Glomerular endothelial cell (primary cell): Measurements from ENCODE around the gene RHOT1. TPM values are rescaled to one million over a fixed set of nuclear protein-coding genes. Genes with fewer than 3 reads are reported as not detected.
"Not testable (repeated sequence)": the region's sequence is repeated elsewhere in the genome, so short reads cannot be mapped to it uniquely, and the experiment has no call there.

ENCODE experiments used
- DNase-seq: peaks from one replicate; pipeline ENCODE4 v3.0.0-alpha.2; 2011; ENCODE audit warnings: low read depth, low spot score; ENCODE audit errors: extremely low read depth
- total RNA-seq: library from RNA; depleted of rRNA; stranded (reverse); fragments of >200 nt; gene quantifications from 2 replicates; pipeline ENCODE4 v1.2.3, GENCODE V29; 2015

The RHOT1 gene
- total RNA-seq, 1 donor from 2014 or later: 27.0 TPM

- no peak for DNase-seq
These were observed 80.3 kb downstream of the RHOT1 start for GRCh38 chr17:32222621-32223020.

- DNase-seq: no peak
These were observed 81.4 kb downstream of the RHOT1 start for GRCh38 chr17:32223703-32224102.

DNA sequence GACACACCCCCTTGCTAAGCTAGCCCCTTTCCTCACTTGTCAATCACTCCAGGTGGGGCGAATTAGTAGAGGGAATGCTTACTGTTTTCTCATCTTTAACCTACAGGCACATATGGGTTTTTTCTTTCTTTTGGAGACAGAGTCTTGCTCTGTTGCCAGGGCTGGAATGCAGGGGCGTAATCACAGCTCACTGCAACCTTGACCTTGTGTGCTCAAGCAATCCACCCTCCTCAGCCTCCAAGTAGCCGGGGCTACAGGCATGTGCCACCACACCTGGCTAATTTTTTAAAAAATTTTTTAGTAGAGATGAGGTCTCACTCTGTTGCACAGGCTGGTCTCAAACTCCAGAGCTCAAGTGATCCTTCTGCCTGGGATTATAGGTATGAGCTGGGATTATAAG, 84.6 kb downstream of the RHOT1 start:
- no peak for DNase-seq

- no peak for DNase-seq
These were observed 85.6 kb downstream of the RHOT1 start for GRCh38 chr17:32227910-32228309.

GRCh38 chr17:32235588-32235987, 93.3 kb downstream of the RHOT1 start:
- DNase-seq: no peak

GRCh38 chr17:32239456-32239855, 97.2 kb downstream of the RHOT1 start:
- no peak for DNase-seq

DNA sequence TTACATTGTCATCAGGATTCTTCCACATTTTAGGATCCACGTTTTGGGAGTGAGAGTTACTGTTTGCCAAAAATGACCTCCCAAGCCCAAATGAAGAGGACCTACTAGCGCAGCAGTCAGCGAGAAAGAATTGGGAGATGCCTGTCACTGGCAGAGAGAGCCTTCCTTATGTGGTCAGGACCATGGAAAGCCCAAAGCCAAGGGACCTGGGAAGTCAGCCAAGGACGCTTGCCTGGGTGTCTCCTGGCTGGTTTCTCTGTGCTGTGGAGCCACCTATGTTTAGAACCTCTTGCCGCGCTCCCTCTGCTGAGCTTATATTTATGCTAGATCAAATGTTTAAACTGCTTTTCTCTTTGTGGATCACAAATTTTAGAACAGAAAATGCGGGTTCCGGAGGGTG, 98.4 kb downstream of the RHOT1 start:
- no peak for DNase-seq

GRCh38 chr17:32241640-32242039, 99.3 kb downstream of the RHOT1 start:
- DNase-seq: no peak

- DNase-seq: no peak
These were observed 107.2 kb downstream of the RHOT1 start for GRCh38 chr17:32249475-32249874.

DNA sequence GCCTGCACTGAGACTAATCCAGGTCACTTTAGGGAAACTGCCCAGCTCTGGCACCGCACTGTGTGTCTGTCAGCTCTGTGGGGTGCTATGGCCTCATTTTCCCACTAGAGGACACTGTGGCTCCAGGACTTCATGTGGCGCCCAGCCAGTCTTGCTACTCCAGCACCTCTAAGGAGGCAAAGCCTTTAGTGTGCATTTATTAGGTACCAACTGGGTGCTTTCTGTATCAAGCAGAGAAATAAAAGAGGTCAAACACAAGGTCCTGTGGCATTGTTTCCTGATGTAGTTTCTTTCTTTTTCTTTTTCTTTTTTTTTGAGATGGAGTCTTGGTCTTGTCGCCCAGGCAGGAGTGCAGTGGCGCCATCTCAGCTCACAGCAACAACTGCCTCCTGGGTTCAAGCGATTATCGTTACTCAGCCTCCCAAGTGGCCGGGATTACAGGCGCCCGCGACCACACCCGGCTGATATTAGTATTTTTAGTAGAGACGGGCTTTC, 110.9 kb downstream of the RHOT1 start:
- peak; percentile 31 for DNase-seq

GRCh38 chr17:32256012-32256700, 113.9 kb downstream of the RHOT1 start:
- DNase-seq: no peak

GRCh38 chr17:32256701-32257019, 114.4 kb downstream of the RHOT1 start:
- no peak for DNase-seq

DNA sequence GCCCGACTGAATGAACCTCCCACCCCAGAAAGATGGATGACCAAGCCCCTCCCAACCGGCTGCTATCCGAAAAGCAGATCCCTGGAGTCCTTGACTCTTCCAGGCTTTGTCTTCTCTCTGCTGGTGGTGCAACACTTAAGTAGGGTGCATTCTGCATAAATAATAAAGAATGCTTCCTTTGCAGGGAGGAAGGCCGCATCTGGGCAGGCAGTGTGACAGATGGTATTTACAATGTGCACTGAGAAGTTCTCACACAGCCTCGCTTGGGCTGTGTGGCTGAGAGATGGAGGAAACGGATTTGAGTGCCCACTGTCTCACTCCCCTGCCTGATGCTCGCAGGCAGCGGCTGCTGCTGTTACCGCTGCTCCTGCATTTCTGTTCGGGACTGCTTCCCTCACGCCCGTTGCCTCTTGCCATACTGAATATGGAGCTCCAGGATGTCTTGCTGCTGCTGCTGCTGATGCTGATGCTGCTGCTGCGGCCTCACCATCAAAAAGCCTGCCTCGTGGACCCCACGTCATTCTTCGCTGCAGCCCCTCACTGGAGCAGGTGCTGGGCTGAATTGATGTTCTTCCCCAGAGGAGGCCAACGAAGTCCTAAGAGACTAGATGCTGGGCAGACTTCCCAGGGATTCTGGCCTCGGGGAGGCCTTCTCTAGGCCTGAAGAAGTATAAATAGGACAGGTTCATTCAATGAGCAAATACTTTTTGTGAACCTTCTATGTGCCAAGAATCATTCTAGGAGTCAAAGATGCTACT, 116.3 kb downstream of the RHOT1 start:
- no peak for DNase-seq

- DNase-seq: no peak
These were observed 117.3 kb downstream of the RHOT1 start for GRCh38 chr17:32259586-32259985.

DNA sequence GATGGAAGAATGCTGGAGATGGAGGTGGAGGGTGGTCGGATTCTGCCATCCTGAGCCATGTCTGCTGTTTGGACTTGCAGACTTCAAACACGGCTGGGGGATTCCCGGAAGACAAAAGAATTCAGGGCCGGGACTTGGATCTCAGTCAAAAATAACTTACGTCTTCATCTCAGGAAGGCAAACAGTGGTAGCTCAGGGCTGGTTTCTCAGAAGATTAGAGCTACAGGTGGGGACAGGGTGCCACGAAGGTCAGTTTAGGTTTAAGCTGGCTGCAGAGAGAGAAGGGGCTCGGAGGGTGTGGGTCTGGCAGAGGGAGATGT, 119.1 kb downstream of the RHOT1 start:
- no peak for DNase-seq

DNA sequence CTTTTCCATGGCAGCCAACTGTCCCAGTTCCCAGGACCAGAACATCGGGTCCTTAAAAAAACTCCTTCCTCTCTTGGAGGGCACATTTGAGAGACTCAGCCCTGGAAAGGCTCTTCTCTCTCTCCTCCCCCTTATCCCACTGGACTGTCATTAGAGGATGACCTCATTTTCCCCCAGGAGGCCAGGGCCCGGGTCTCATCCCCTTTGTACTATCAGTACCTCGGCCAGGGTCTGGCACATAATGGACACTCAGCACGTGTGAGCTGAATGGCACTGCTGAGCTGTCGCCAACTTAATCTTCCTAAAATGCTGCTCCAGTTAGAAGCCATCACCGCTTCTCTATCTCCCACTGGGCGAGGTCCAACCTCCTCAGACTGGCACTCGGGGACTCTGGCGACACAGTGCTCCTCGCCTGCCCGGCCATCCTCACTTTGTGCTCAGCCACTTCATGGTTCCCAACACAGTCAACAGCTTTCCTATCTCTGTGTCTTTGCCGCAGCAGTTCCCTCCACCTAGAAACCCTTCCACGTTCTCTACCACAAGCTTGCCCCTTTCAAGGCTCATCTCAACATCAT, 119.7 kb downstream of the RHOT1 start:
- no peak for DNase-seq

- not testable (repeated sequence) for DNase-seq
These were observed 121.2 kb downstream of the RHOT1 start for GRCh38 chr17:32263515-32263914.

DNA sequence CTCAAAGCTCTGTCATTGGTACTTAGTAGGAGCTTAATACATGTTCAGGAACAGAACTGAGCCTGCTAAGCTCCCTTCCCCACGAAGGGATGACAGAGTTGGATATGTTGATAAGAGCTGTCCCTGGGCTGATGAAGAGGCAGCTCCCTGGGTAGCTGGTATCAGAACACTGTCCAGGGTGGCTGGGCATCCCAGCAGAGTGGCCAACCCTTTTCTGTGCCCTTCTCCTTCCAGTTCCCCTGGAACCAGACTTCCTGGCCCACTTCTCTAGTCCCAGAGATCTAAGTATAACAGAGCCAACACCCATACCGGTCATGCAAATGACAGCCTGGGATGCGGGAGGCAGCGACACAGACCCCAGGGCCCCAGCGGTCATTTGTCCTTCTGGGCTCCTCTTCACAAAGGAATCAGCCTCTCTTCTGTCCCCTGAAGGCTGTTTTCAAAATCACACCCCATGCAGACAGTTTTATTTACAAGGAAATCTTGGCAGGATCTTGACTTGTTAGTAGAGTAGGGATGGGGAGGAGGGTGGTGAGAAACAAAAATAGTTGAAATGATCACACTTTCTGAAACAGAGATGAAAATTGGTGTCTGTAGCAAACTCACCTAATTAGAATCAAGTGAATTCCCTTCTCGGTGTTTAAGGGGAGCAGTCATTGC, 122.0 kb downstream of the RHOT1 start:
- DNase-seq: no peak

DNA sequence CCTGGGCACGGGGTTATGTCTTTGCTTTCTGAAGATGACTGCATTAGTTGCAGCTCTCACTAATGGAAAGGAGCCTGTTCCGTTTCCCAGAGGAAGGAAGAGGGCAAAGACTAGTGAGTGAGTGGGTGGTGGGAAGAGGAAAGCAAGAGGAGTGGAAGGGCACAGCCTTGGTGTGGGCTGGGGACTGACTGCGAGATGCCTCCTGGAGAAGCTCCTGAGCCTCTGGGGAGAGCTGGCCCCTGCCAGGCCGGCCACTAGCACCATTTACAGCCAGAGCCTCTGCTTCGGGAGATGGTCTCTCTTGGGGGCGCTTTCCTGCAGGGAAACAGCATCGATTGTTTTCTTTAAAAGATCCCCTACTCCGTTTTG, 122.5 kb downstream of the RHOT1 start:
- DNase-seq: no peak

DNA sequence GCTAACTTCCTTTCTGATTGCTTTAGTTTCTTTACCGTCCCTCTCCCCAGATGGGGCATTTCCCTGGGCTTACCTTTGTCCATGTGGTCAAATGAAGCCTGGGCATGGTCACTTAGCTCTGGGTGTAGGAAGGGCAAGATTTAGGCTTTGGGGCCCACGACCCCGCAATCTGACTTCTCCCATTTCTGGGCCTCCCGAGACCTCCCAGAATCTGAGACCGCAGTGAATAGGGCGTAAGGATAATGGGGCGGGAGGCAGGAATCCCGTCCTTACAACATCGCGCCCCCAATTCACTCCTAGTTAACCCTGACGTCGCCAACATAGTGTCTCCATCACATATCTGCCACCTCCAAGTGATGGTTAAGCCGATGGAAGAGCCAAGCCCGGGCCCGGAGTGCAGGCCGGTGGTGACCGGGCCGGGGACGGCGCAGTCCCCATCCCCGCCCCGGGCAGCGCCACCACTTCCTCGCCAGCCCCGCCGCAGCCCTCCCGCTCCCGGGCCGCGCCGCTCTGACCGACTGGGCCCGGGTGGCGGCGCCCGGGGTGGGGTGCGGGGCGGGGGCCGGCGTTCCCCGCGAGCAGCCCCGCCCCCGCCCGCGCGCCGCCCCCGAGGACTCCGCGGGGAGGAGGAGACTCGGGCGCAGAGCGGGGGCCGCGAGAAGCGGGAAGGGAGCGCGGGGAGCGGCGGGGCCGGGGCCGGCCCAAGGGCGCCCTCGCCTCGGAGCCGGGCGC, 123.1 kb downstream of the RHOT1 start, which contains the start of gene RHBDL3:
TSS of gene RHBDL3 (plus strand) at position 641 of the 732 bp plus-strand sequence. CDS start 358 bp downstream, outside the sequence.
- no peak for DNase-seq

DNA sequence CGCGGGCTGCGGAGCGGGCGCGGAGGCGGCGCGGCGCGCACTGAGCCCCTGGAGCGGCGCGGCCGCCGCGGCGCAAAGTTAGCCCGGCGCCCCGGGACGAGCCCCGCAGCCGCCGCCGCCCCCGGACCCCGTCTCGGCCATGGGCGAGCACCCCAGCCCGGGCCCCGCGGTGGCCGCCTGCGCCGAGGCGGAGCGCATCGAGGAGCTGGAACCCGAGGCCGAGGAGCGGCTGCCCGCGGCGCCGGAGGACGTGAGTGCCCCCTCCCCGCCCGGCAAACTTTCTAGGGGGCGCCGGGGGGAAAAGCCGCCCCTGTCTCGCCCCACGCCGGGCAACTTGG, 123.7 kb downstream of the RHOT1 start:
- no peak for DNase-seq
